HepG2 (cell line): Measurements from ENCODE around the gene TSEN54. TPM values are rescaled to one million over a fixed set of nuclear protein-coding genes. Genes with fewer than 3 reads are reported as not detected.

ENCODE experiments used
- CHD4 ChIP-seq: fragments of 200-600 bp; sonication (generic); IDR thresholded peaks from 2 replicates; pipeline ENCODE4 v1.7.0; 2017; ENCODE audit warnings: mild to moderate bottlenecking, low read length, borderline replicate concordance
- FOXO4 ChIP-seq: sonication (generic); formaldehyde crosslinking; conservative IDR thresholded peaks from 2 replicates; pipeline ENCODE4 v1.8.1; 2023; ENCODE audit warnings: missing genetic modification reagents
- HNF4G ChIP-seq, 2 experiments: sonication (generic) in 1 of 2; formaldehyde crosslinking in 1 of 2; IDR thresholded peaks; 2 replicates each; pipeline versions ENCODE4 v1.4.0 to v1.6.1; 2011 to 2020; ENCODE audit warnings: borderline replicate concordance in 2 of 2, low read depth in 2 of 2, mild to moderate bottlenecking in 2 of 2, low read length in 1 of 2, missing genetic modification reagents in 1 of 2, moderate library complexity in 1 of 2
- HOXA7 ChIP-seq: sonication (generic); formaldehyde crosslinking; IDR thresholded peaks from 2 replicates; pipeline ENCODE4 v1.8.1; 2022; ENCODE audit warnings: mild to moderate bottlenecking, missing genetic modification reagents, moderate library complexity
- MEIS1 ChIP-seq: sonication (generic); formaldehyde crosslinking; IDR thresholded peaks from 2 replicates; pipeline ENCODE4 v1.9.0; 2021; ENCODE audit warnings: mild to moderate bottlenecking, missing genetic modification reagents, moderate library complexity, borderline replicate concordance
- PATZ1 ChIP-seq: sonication (generic); formaldehyde crosslinking; IDR thresholded peaks from 2 replicates; pipeline ENCODE4 v1.4.0; 2020; ENCODE audit warnings: missing genetic modification reagents
- PHF20 ChIP-seq: sonication (generic); formaldehyde crosslinking; IDR thresholded peaks from 2 replicates; pipeline ENCODE4 v1.5.0; 2020; ENCODE audit warnings: mild to moderate bottlenecking, missing genetic modification reagents
- POLR2A ChIP-seq, 2 experiments: IDR thresholded peaks; 2 replicates each; pipeline ENCODE4 v1.6.1; 2011; ENCODE audit warnings: low read depth in 2 of 2, low read length in 2 of 2, mild to moderate bottlenecking in 1 of 2, moderate library complexity in 1 of 2; ENCODE audit not compliant: insufficient read depth in 1 of 2
- PRDM10 ChIP-seq: sonication (generic); formaldehyde crosslinking; IDR thresholded peaks from 2 replicates; pipeline ENCODE4 v1.4.0; 2020; ENCODE audit warnings: low read depth, missing genetic modification reagents
- SAP130 ChIP-seq: IDR thresholded peaks from 2 replicates; pipeline ENCODE4 v1.6.1; 2016; ENCODE audit warnings: low read depth
- YEATS2 ChIP-seq: sonication (generic); formaldehyde crosslinking; IDR thresholded peaks from 2 replicates; pipeline ENCODE4 v1.4.0; 2020; ENCODE audit warnings: missing genetic modification reagents, borderline replicate concordance
- ZFX ChIP-seq: sonication (generic); formaldehyde crosslinking; IDR thresholded peaks from 2 replicates; pipeline ENCODE4 v1.4.0; 2020; ENCODE audit warnings: mild to moderate bottlenecking, low read depth, missing genetic modification reagents, moderate library complexity
- ZNF235 ChIP-seq: sonication (generic); formaldehyde crosslinking; IDR thresholded peaks from 2 replicates; pipeline ENCODE4 v1.8.1; 2023; ENCODE audit warnings: mild to moderate bottlenecking, missing genetic modification reagents, borderline replicate concordance
- ZNF619 ChIP-seq: sonication (generic); formaldehyde crosslinking; IDR thresholded peaks from 2 replicates; pipeline ENCODE4 v1.4.0; 2020; ENCODE audit warnings: mild to moderate bottlenecking, missing genetic modification reagents
- ZNF672 ChIP-seq: sonication (generic); formaldehyde crosslinking; IDR thresholded peaks from 2 replicates; pipeline ENCODE4 v1.8.1; 2022; ENCODE audit warnings: missing genetic modification reagents
- ZNF883 ChIP-seq: sonication (generic); formaldehyde crosslinking; IDR thresholded peaks from 2 replicates; pipeline ENCODE4 v1.5.1; 2020; ENCODE audit warnings: mild to moderate bottlenecking, missing genetic modification reagents; ENCODE audit errors: not compliant biosample characterization
- polyA plus RNA-seq, 8 experiments: library from polyadenylated mRNA; depleted of rRNA in 3 of 8; stranded (reverse) in 7 of 8; unstranded in 1 of 8; fragments of >200 nt; fragmentation: Illumina TruSeq in 4 of 8; extraction: Trizol in 4 of 8; gene quantifications; 2 replicates each; pipeline versions ENCODE4 v1.2.1 to v1.2.3, GENCODE V29; 2011 to 2016; ENCODE audit warnings: low read depth in 4 of 8, missing spikeins in 1 of 8, mixed read lengths in 1 of 8; ENCODE audit not compliant: insufficient read depth in 1 of 8
- total RNA-seq, 5 experiments: library from RNA; depleted of rRNA; stranded (reverse); fragments of >200 nt; fragmentation: Illumina TruSeq; extraction: Trizol; gene quantifications; 2 replicates each; pipeline ENCODE4 v1.2.3, GENCODE V29; 2016; ENCODE audit warnings: low read depth in 1 of 5
- TF ChIP-seq, protein P1 (sequence below): sonication (generic); formaldehyde crosslinking; conservative IDR thresholded peaks from 2 replicates; pipeline ENCODE4 v1.8.0; 2022; ENCODE audit warnings: low read depth, missing genetic modification reagents
- TF ChIP-seq, protein P2 (sequence below): IDR thresholded peaks from 2 replicates; pipeline ENCODE4 v1.6.1; 2016; ENCODE audit warnings: missing compliant biosample characterization, missing genetic modification reagents, borderline replicate concordance

Gene TSEN54
- total and polyA plus RNA-seq, 2 of the 13 experiments (the other 11 are each of a cell fraction or from before 2014, with no cell fraction given), result 62.9 to 63.3 TPM

DNA sequence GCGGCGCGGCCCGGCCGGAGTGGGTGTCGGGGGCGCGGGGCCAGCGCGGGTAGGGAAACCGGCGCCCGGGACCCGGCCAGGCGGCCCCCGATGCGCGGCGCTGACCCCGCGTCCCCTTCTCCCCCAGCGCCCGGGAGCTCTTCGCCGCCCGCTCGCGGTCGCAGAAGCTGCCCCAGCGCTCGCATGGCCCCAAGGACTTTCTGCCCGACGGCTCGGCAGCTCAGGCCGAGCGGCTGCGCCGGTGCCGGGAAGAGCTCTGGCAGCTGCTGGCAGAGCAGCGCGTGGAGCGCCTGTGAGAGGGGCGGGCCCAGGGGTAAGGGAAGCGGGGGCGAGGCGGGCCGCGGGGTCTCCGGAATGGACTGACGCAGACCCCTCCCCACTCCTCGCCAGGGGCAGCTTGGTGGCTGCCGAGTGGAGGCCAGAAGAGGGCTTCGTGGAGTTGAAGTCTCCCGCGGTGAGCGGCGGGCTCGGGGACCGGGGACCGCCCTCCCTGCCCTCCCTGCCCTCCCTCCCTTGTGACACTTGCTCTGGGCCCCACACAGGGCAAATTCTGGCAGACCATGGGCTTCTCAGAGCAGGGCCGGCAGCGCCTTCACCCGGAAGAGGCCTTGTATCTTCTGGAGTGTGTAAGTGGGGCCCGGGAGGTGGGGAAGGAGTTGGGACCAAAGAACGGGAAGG, 430 bp downstream of the TSEN54 start (continued):
- TF ChIP-seq, protein P1, sequence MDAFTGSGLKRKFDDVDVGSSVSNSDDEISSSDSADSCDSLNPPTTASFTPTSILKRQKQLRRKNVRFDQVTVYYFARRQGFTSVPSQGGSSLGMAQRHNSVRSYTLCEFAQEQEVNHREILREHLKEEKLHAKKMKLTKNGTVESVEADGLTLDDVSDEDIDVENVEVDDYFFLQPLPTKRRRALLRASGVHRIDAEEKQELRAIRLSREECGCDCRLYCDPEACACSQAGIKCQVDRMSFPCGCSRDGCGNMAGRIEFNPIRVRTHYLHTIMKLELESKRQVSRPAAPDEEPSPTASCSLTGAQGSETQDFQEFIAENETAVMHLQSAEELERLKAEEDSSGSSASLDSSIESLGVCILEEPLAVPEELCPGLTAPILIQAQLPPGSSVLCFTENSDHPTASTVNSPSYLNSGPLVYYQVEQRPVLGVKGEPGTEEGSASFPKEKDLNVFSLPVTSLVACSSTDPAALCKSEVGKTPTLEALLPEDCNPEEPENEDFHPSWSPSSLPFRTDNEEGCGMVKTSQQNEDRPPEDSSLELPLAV (CRISPR knock-in tag), result peak; percentile 39; the same call in 1 of the 2 replicates
- TF ChIP-seq ZFX (CRISPR knock-in tag) (peak; percentile 28), ZNF235 (CRISPR knock-in tag) (peak; percentile 3; the same call in 1 of the 2 replicates), FOXO4 (no peak), ZNF672 (CRISPR knock-in tag) (peak; percentile 85), PRDM10 (CRISPR knock-in tag) (0 out of 2 replicates have a peak, but pooled peaks have one; percentile 37), HOXA7 (CRISPR knock-in tag) (0 out of 2 replicates have a peak, but pooled peaks have one; percentile 10), ZNF883 (CRISPR knock-in tag) (peak; percentile 35), SAP130 (CRISPR knock-in tag) (peak; percentile 67), MEIS1 (CRISPR knock-in tag) (no peak; the same call in 1 of the 2 replicates), PHF20 (no peak), PATZ1 (CRISPR knock-in tag) (peak; percentile 22; the same call in 1 of the 2 replicates), HNF4G (IDR thresholded peaks at IDR 0.05; ENCODE audit: borderline replicate concordance, low read depth, low read length) (no peak), HNF4G (CRISPR knock-in tag; IDR thresholded peaks at IDR 0.05; ENCODE audit: borderline replicate concordance, low read depth) (0 out of 2 replicates have a peak, but pooled peaks have one; percentile 18), CHD4 (no peak), ZNF619 (0 out of 2 replicates have a peak, but pooled peaks have one; percentile 35), POLR2A (IDR thresholded peaks at IDR 0.05; ENCODE audit: insufficient read depth in 1 of 2, low read depth in 2 of 2, low read length in 2 of 2) (no peak), YEATS2 (peak; percentile 48; the same call in 1 of the 2 replicates)
- TF ChIP-seq, protein P2, sequence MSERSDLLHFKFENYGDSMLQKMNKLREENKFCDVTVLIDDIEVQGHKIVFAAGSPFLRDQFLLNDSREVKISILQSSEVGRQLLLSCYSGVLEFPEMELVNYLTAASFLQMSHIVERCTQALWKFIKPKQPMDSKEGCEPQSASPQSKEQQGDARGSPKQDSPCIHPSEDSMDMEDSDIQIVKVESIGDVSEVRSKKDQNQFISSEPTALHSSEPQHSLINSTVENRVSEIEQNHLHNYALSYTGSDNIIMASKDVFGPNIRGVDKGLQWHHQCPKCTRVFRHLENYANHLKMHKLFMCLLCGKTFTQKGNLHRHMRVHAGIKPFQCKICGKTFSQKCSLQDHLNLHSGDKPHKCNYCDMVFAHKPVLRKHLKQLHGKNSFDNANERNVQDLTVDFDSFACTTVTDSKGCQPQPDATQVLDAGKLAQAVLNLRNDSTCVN, result no peak
